WTC11 (cell line): ENCODE measurements around the gene CD80.

Experiments used
- ARID4B ChIP-seq: sonication (generic); formaldehyde crosslinking; IDR thresholded peaks from 2 replicates; pipeline ENCODE4 v1.8.0; 2023; ENCODE audit warnings: missing genetic modification reagents, mild to moderate bottlenecking, borderline replicate concordance
- CTCF ChIP-seq: fragments of 200-600 bp; IDR thresholded peaks from 2 replicates; pipeline ENCODE4 v1.8.0; 2022; ENCODE audit warnings: antibody characterized with exemption
- GABPB1 ChIP-seq: sonication (generic); formaldehyde crosslinking; IDR thresholded peaks from 2 replicates; pipeline ENCODE4 v1.8.1; 2023; ENCODE audit warnings: mild to moderate bottlenecking, missing genetic modification reagents
- JUN ChIP-seq: sonication (generic); formaldehyde crosslinking; IDR thresholded peaks from 2 replicates; pipeline ENCODE4 v1.8.0; 2023; ENCODE audit warnings: mild to moderate bottlenecking, missing genetic modification reagents
- NR1H2 ChIP-seq: sonication (generic); formaldehyde crosslinking; IDR thresholded peaks from 2 replicates; pipeline ENCODE4 v1.9.0; 2021; ENCODE audit warnings: mild to moderate bottlenecking, moderate library complexity, missing genetic modification reagents
- NR3C1 ChIP-seq: sonication (generic); formaldehyde crosslinking; conservative IDR thresholded peaks from 2 replicates; pipeline ENCODE4 v1.8.1; 2023; ENCODE audit warnings: low read depth, mild to moderate bottlenecking, missing genetic modification reagents
- ZNF263 ChIP-seq: sonication (generic); formaldehyde crosslinking; IDR thresholded peaks from 2 replicates; pipeline ENCODE4 v1.8.1; 2022; ENCODE audit warnings: low read depth, mild to moderate bottlenecking, moderate library complexity, missing genetic modification reagents

- no peak for TF ChIP-seq CTCF
- no peak for TF ChIP-seq GABPB1 (CRISPR knock-in tag)
- TF ChIP-seq NR3C1 (CRISPR knock-in tag), result no peak
- TF ChIP-seq JUN (CRISPR knock-in tag), result no peak
- TF ChIP-seq ZNF263 (CRISPR knock-in tag), result no peak
- TF ChIP-seq ARID4B (CRISPR knock-in tag), result no peak
- TF ChIP-seq NR1H2 (CRISPR knock-in tag), result no peak
Observed at GRCh38 chr3:119557877-119558269, 1.5 kb downstream of the CD80 start.
